HG02938 (cell line): ENCODE results near the gene ABHD4.
"Not testable (repeated sequence)": the region's sequence is repeated elsewhere in the genome, so short reads cannot be mapped to it uniquely, and the experiment has no call there.

Source experiments
- ATAC-seq: cut with Tn5 transposase; IDR thresholded peaks from one replicate; pipeline ENCODE4 v1.9.1; 2021; ENCODE audit warnings: mild to moderate bottlenecking, moderate library complexity; ENCODE audit not compliant: unreplicated experiment

ABHD4 gene

GRCh38 chr14:22589096-22589839 is 8.8 kb upstream of the ABHD4 start, which contains the start of gene DAD1:
DAD1 (minus strand) TSS chr14:22589224; CDS start chr14:22589157, 67 bp downstream.
- ATAC-seq: peak; percentile 79

- ATAC-seq: no peak
Observed at GRCh38 chr14:22593189-22593588, 4.9 kb upstream of the ABHD4 start.

- ATAC-seq: no peak
Observed at GRCh38 chr14:22593601-22594000, 4.5 kb upstream of the ABHD4 start.

- no peak for ATAC-seq
Observed at GRCh38 chr14:22594156-22594716, 3.9 kb upstream of the ABHD4 start.

GRCh38 chr14:22596354-22596879 is 1.7 kb upstream of the ABHD4 start:
- ATAC-seq: no peak

GRCh38 chr14:22597265-22597664 is 835 bp upstream of the ABHD4 start:
- ATAC-seq: no peak

GRCh38 chr14:22597771-22598098 is 365 bp upstream of the ABHD4 start:
- no peak for ATAC-seq

- ATAC-seq: peak; percentile 37
Observed at GRCh38 chr14:22598896-22599244, 770 bp downstream of the ABHD4 start.

GRCh38 chr14:22599349-22599748 is 1.2 kb downstream of the ABHD4 start:
- ATAC-seq: no peak

- no peak for ATAC-seq
Observed at GRCh38 chr14:22600027-22600426, 1.9 kb downstream of the ABHD4 start.

- no peak for ATAC-seq
Observed at GRCh38 chr14:22601456-22601855, 3.4 kb downstream of the ABHD4 start.

GRCh38 chr14:22601996-22602395 is 3.9 kb downstream of the ABHD4 start:
- ATAC-seq: no peak

- no peak for ATAC-seq
Observed at GRCh38 chr14:22602862-22603261, 4.8 kb downstream of the ABHD4 start.

GRCh38 chr14:22606380-22606779 is 8.3 kb downstream of the ABHD4 start:
- ATAC-seq: no peak

GRCh38 chr14:22607291-22607690 is 9.2 kb downstream of the ABHD4 start:
- ATAC-seq: no peak

GRCh38 chr14:22610931-22611330 is 12.8 kb downstream of the ABHD4 start:
- ATAC-seq: no peak

- ATAC-seq: no peak
Observed at GRCh38 chr14:22613106-22613695, 15.1 kb downstream of the ABHD4 start.

- ATAC-seq: no peak
Observed at GRCh38 chr14:22613736-22614239, 15.7 kb downstream of the ABHD4 start.

- ATAC-seq: no peak
Observed at GRCh38 chr14:22614240-22614799, 16.2 kb downstream of the ABHD4 start.

GRCh38 chr14:22615765-22616164 is 17.7 kb downstream of the ABHD4 start:
- not testable (repeated sequence) for ATAC-seq

GRCh38 chr14:22622255-22622654 is 24.2 kb downstream of the ABHD4 start:
- no peak for ATAC-seq

GRCh38 chr14:22623047-22623446 is 24.9 kb downstream of the ABHD4 start:
- ATAC-seq: no peak
